GM12891 (cell line): ENCODE results near the gene AKAP12. TPM values are rescaled to one million over a fixed set of nuclear protein-coding genes. Genes with fewer than 3 reads are reported as not detected.

ENCODE experiments used
- DNase-seq: peaks from one replicate; pipeline ENCODE4 v3.0.0; 2011; ENCODE audit warnings: low spot score; ENCODE audit not compliant: insufficient read length
- FAIRE-seq: peaks from 2 replicates; lab custom pipeline; 2011; peaks lifted over from hg19 to GRCh38; lab: Jason Lieb, UNC
- PAX5 ChIP-seq: IDR thresholded peaks from 2 replicates; pipeline ENCODE4 v1.6.1; 2011; ENCODE audit warnings: low read length, moderate library complexity, mild to moderate bottlenecking; ENCODE audit not compliant: insufficient read depth, severe bottlenecking
- POLR2A ChIP-seq: IDR thresholded peaks from 2 replicates; pipeline ENCODE4 v1.6.1; 2011; ENCODE audit warnings: low read depth, low read length, control low read depth
- POLR2AphosphoS5 ChIP-seq: IDR thresholded peaks from 2 replicates; pipeline ENCODE4 v1.6.1; 2011; ENCODE audit warnings: low read depth, low read length, control low read depth
- POU2F2 ChIP-seq: IDR thresholded peaks from 2 replicates; pipeline ENCODE4 v1.6.1; 2011; ENCODE audit warnings: low read depth, mild to moderate bottlenecking, control low read depth, low read length, moderate library complexity
- SPI1 ChIP-seq: IDR thresholded peaks from 2 replicates; pipeline ENCODE4 v1.6.1; 2011; ENCODE audit warnings: low read depth, low read length, control low read depth
- TAF1 ChIP-seq: IDR thresholded peaks from 2 replicates; pipeline ENCODE4 v1.6.1; 2011; ENCODE audit warnings: low read depth, low read length, control low read depth
- polyA plus RNA-seq: library from polyadenylated mRNA; unstranded; fragments of >200 nt; gene quantifications from one replicate; pipeline ENCODE4 v1.2.1, GENCODE V29; 2012; ENCODE audit warnings: low read depth, missing spikeins, inconsistent platforms; ENCODE audit not compliant: missing spikeins

The AKAP12 gene, protein sequence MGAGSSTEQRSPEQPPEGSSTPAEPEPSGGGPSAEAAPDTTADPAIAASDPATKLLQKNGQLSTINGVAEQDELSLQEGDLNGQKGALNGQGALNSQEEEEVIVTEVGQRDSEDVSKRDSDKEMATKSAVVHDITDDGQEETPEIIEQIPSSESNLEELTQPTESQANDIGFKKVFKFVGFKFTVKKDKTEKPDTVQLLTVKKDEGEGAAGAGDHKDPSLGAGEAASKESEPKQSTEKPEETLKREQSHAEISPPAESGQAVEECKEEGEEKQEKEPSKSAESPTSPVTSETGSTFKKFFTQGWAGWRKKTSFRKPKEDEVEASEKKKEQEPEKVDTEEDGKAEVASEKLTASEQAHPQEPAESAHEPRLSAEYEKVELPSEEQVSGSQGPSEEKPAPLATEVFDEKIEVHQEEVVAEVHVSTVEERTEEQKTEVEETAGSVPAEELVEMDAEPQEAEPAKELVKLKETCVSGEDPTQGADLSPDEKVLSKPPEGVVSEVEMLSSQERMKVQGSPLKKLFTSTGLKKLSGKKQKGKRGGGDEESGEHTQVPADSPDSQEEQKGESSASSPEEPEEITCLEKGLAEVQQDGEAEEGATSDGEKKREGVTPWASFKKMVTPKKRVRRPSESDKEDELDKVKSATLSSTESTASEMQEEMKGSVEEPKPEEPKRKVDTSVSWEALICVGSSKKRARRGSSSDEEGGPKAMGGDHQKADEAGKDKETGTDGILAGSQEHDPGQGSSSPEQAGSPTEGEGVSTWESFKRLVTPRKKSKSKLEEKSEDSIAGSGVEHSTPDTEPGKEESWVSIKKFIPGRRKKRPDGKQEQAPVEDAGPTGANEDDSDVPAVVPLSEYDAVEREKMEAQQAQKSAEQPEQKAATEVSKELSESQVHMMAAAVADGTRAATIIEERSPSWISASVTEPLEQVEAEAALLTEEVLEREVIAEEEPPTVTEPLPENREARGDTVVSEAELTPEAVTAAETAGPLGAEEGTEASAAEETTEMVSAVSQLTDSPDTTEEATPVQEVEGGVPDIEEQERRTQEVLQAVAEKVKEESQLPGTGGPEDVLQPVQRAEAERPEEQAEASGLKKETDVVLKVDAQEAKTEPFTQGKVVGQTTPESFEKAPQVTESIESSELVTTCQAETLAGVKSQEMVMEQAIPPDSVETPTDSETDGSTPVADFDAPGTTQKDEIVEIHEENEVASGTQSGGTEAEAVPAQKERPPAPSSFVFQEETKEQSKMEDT (N-terminal part only)
- 0.47 TPM for polyA plus RNA-seq

DNA sequence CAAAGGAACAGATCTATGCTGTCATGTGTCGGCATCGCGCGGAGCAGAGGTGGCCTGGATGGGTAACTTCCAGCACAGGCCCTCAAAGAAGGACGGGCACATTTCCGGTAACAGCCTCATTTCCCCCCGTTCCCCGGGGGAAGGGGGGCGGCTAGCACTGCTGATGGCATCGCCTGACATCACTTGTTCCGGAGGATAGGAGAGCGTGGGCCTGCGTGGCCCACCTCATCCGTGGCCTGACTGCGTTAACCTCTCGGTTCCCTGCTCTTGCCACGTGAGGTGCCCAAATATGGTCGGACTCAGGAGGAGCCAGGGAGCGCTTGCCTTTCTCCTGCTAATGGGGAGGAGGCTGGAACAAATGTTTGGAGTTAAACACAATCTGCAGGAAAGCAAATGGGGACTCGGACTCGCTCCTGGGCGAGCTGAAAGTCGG, at the start of gene AKAP12:
Gene AKAP12, plus strand, starts transcription at position 365 of the 433 bp plus-strand sequence. CDS start 596 bp downstream, outside the sequence.
- FAIRE-seq (no peak), DNase-seq (no peak)
- TF ChIP-seq POLR2A (no peak), SPI1 (no peak), PAX5 (no peak), POU2F2 (no peak), TAF1 (no peak), POLR2AphosphoS5 (no peak)

DNA sequence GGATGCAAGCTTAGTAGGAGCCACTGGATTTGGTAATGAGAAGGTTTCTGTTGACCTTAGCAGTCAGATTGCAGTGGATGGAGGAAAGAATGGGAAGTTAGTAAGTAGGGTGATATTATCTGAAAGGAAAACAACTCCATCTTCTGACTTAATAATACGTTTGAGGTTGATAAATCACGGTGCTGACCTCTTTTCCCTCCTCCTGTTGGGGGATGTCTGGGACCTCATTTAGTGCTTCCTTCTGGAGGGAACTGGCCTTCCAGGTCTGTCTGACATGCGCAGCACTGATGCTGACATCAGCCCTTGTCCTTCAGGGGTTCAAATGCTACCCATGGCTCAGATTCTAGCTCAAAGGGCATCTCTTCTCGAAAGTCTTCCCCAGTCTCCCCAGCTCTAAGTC, 48.2 kb upstream of the AKAP12 start:
- TF ChIP-seq PAX5 (no peak), POLR2AphosphoS5 (no peak), SPI1 (no peak), TAF1 (no peak), POLR2A (no peak), POU2F2 (no peak)
- DNase-seq (no peak), FAIRE-seq (no peak)

DNA sequence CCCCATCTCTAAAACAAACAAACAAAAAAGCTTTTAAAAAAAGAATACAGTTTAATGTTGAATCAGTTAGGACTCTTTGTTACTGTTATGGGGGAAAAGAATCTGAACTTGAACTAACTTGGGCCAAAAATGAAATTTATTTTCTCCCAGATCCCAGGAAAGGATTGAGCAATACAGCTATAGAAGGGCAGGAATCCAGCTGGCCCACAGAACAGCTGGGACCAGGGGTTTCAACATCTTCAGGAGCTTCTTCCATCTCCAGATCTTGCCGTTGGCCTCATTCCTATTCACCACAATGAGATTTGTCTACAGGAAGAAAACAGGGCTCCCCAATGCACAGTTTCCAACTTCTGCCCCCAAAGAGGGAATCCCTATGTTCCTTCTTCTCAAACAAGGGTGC, 43.2 kb upstream of the AKAP12 start:
- DNase-seq: no peak
- no peak for TF ChIP-seq POLR2AphosphoS5
- no peak for TF ChIP-seq POU2F2
- TF ChIP-seq POLR2A: no peak
- TF ChIP-seq TAF1: no peak
- no peak for TF ChIP-seq PAX5
- no peak for TF ChIP-seq SPI1
- FAIRE-seq: no peak

DNA sequence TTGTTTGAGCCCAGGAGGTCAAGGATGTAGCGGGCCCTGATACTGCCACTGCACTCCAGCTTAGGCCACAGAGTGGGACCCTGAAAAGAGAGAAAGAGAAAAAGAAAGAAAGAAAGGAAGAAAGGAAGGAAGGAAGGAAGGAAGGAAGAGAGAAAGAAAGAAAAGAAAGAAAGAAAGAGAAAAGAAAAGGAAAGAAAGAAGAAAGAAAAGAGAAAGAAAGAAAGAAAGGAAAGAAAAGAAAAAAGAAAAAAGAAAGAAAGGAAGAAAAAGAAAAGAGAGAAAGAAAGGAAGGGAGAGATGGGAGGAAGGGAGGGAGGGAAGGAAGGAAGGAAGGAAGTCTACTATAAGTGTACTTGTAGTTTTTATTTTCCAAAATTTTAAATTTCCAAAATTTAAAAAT, 42.2 kb upstream of the AKAP12 start:
- TF ChIP-seq POLR2A (no peak), PAX5 (no peak), SPI1 (no peak), TAF1 (no peak), POU2F2 (no peak), POLR2AphosphoS5 (no peak)
- DNase-seq (no peak), FAIRE-seq (no peak)

DNA sequence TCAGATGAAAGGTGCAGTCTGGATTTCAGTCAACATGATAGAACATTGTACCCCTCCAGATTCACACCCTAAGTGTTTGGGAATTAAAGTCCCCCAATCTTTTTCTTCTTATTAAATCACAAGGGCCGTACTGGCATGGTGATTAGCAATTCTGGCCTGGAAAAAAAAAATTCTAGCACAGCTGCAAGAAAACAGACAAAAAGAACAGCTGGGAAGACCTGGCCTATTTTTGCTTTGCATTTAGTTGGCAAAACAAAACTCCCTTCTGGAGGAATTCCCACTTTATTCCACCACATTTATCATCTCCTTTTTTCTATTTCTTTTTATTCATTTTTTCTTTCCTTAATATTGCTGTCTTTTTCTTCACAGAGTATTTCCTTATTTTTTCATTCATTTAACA, 39.8 kb upstream of the AKAP12 start:
- no peak for TF ChIP-seq POLR2AphosphoS5
- no peak for TF ChIP-seq TAF1
- no peak for TF ChIP-seq POLR2A
- TF ChIP-seq PAX5: no peak
- TF ChIP-seq SPI1: no peak
- no peak for TF ChIP-seq POU2F2
- FAIRE-seq: no peak
- no peak for DNase-seq

DNA sequence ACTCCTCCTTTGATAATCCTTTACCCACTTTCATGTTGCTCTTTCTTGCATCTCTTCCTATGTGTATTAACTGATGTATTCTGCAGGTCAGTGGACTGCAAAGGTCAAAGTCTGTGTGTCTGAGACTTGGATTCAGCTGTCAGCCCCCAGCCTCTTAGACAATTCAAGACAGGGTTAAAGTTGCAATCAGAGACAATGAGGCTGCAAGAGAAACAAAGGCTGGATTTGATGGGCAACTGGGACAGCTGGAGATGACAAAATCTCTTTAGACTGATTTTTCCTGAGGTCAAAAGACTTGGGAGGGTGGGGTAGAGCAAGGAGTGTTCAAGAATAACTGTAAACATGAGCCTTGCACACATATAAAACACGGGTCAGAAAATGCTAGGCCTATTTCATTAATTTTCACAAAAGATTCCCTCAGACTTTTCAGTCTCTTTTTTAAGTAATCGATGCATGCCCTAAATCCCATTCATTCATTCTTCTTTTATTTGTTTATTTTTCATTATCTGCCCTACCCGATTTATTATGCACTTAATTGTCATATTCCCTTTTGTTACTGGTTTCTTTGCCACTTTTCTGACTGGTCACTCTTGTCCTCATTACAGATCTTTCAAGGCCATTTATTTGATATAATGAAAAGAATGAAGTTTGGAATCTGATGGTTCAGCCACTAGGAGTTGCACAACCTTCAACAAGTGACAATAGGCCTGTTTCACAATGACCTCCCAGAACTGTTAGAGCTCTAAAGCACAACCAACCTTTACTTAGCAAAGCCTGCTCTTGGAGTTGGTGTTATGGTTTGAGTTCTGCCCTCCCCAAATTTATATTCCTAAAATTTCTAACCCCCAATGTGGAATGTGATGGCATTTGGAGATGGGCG, 33.8 kb upstream of the AKAP12 start:
- FAIRE-seq: no peak
- DNase-seq: no peak
- TF ChIP-seq SPI1 (no peak), POLR2AphosphoS5 (no peak), TAF1 (no peak), PAX5 (no peak), POU2F2 (no peak), POLR2A (no peak)

DNA sequence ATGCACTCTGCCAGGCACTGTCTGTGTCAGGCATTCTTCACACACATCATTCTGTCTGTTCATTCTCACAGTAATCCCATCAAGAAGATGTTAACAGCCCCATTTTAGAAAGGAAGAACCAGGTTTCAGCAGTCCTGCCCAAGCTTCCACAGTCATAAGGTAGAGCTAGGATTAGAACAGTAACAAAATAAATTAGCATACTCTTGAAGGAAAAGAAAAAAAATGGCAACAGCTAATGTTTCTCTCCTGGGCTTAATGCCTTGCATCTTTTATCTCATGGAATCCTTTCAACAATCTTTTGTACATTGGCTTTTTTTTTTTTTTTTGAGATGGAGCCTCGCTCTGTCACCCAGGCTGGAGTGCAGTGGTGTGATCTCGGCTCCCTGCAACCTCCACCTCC, 32.1 kb upstream of the AKAP12 start:
- TF ChIP-seq POLR2AphosphoS5 (no peak), TAF1 (no peak), POU2F2 (no peak), POLR2A (no peak), SPI1 (no peak), PAX5 (no peak)
- DNase-seq: no peak
- FAIRE-seq: no peak
